ENCODE data around the gene SLC25A22.

GRCh38 chr11:827897-828192 lies 29.8 kb upstream of the SLC25A22 start, which contains the start of gene CRACR2B:
- TF ChIP-seq EZH2 (IDR thresholded peaks at IDR 0.05; ENCODE audit: borderline replicate concordance, insufficient read depth, low read depth, low read length, poor library complexity, severe bottlenecking) = no peak
- no peak for TF ChIP-seq CTCF (IDR thresholded peaks at IDR 0.05)
